ENCODE results near the gene ACOX3. TPM values are rescaled to one million over a fixed set of nuclear protein-coding genes. Genes with fewer than 3 reads are reported as not detected.
"Not testable (repeated sequence)": the region's sequence is repeated elsewhere in the genome, so short reads cannot be mapped to it uniquely, and the experiment has no call there.

ACOX3 gene
- total RNA-seq, 4 donors from 2014 or later, result 19.0 to 32.9 (median 22.1) TPM

GRCh38 chr4:8422327-8422726 is 18.2 kb downstream of the ACOX3 start:
- Histone ChIP-seq H3K9me3 (no peaks in the 10 kb centered on the region), H3K27ac (no peak overlapping the region), H3K36me3 (no peaks in the 10 kb centered on the region), H3K27me3 (no peaks in the 10 kb centered on the region), H3K4me1 (peaks cover 19 to 33% of the 10 kb centered on the region in 2 donors), H3K4me3 (no peak overlapping the region)
- TF ChIP-seq POLR2A (IDR thresholded peaks at IDR 0.05) (no peak), CTCF (IDR thresholded peaks at IDR 0.05 in 4 of 5, conservative IDR thresholded peaks at IDR 0.05 in 1 of 5) (no peak)
- in situ Hi-C loops (cut with MboI; ENCODE audit: low sequenced_read_pairs in 4 of 4) (no loop called here), intact Hi-C loops (cut with DNase I; ENCODE audit: low total_unique reads) (loop anchor here (10.0 kb wide), 1 partner anchor 598 kb away; no protein-coding TSS in a partner anchor)
- DNase-seq, result no peak
- ATAC-seq, result no peak

- intact Hi-C loops (cut with DNase I; ENCODE audit: low total_unique reads), result loop anchor here (10.0 kb wide), 1 partner anchor 595 kb away; no protein-coding TSS in a partner anchor
- H3K36me3 ChIP-seq; H3K27me3 ChIP-seq; DNase-seq; H3K4me3 ChIP-seq; in situ Hi-C loops (cut with MboI; ENCODE audit: low sequenced_read_pairs in 4 of 4); H3K9me3 ChIP-seq; ATAC-seq: not testable (repeated sequence)
- Histone ChIP-seq H3K27ac (peak overlapping the region; percentile 60 to 84 (median 76)), H3K4me1 (peaks cover 7 to 21% of the 10 kb centered on the region in 2 donors)
Measured at GRCh38 chr4:8420151-8420550, 20.4 kb downstream of the ACOX3 start.

- Histone ChIP-seq H3K36me3 (peaks cover 0 to 16% of the 10 kb centered on the region in 2 donors), H3K4me1 (peaks cover 7 to 21% of the 10 kb centered on the region in 2 donors), H3K27ac (peak overlapping the region; percentile 60 to 84 (median 76)), H3K4me3 (no peak overlapping the region), H3K27me3 (no peaks in the 10 kb centered on the region), H3K9me3 (no peaks in the 10 kb centered on the region)
- in situ Hi-C loops (cut with MboI; ENCODE audit: low sequenced_read_pairs in 4 of 4), result no loop called here
- intact Hi-C loops (cut with DNase I; ENCODE audit: low total_unique reads), result loop anchor here (10.0 kb wide), 1 partner anchor 595 kb away; no protein-coding TSS in a partner anchor
- ATAC-seq (peak; percentile 94 to 99), DNase-seq (peak; percentile 66 to 68)
- TF ChIP-seq CTCF (IDR thresholded peaks at IDR 0.05 in 4 of 5, conservative IDR thresholded peaks at IDR 0.05 in 1 of 5), result no peak
Measured at GRCh38 chr4:8419222-8420041, 21.1 kb downstream of the ACOX3 start.

- no peak for ATAC-seq
- in situ Hi-C loops (cut with MboI; ENCODE audit: low sequenced_read_pairs in 4 of 4), result no loop called here
- no peaks in the 10 kb centered on the region for H3K27me3 ChIP-seq
- peaks cover 0 to 28% of the 10 kb centered on the region in 2 donors for H3K36me3 ChIP-seq
- H3K4me1 ChIP-seq, result peaks cover 7 to 21% of the 10 kb centered on the region in 2 donors
- intact Hi-C loops (cut with DNase I; ENCODE audit: low total_unique reads), result no loop called here
- no peaks in the 10 kb centered on the region for H3K9me3 ChIP-seq
- TF ChIP-seq POLR2A (IDR thresholded peaks at IDR 0.05) (no peak), CTCF (IDR thresholded peaks at IDR 0.05 in 4 of 5, conservative IDR thresholded peaks at IDR 0.05 in 1 of 5) (no peak)
- DNase-seq, result no peak
- H3K4me3 ChIP-seq, result no peak overlapping the region
- H3K27ac ChIP-seq, result no peak overlapping the region
Measured at GRCh38 chr4:8417071-8417614, 23.4 kb downstream of the ACOX3 start.

GRCh38 chr4:8414377-8414776 is 26.1 kb downstream of the ACOX3 start:
- no peak for ATAC-seq
- Histone ChIP-seq H3K9me3 (no peaks in the 10 kb centered on the region), H3K4me1 (peaks cover 7 to 11% of the 10 kb centered on the region in 2 donors), H3K4me3 (no peak overlapping the region), H3K27me3 (no peaks in the 10 kb centered on the region), H3K27ac (no peak overlapping the region), H3K36me3 (peaks cover 0 to 34% of the 10 kb centered on the region in 2 donors)
- TF ChIP-seq POLR2A (IDR thresholded peaks at IDR 0.05), result no peak
- TF ChIP-seq CTCF (IDR thresholded peaks at IDR 0.05 in 4 of 5, conservative IDR thresholded peaks at IDR 0.05 in 1 of 5), result no peak
- intact Hi-C loops (cut with DNase I; ENCODE audit: low total_unique reads), result no loop called here
- no peak for DNase-seq
- in situ Hi-C loops (cut with MboI; ENCODE audit: low sequenced_read_pairs in 4 of 4), result no loop called here
